Adrenal gland (tissue), 12 donors: ENCODE data around the gene HNRNPA3. TPM values are rescaled to one million over a fixed set of nuclear protein-coding genes. Genes with fewer than 3 reads are reported as not detected.

Source experiments
- DNase-seq, 7 donors: peaks; one replicate each; pipeline ENCODE4 v3.0.0-alpha.2; 2019 to 2020
- H3K27ac ChIP-seq, 5 donors: fragments of 200-600 bp; sonication (generic) in 4 of 5; 1 replicate in 3 of 5; 2 replicates in 2 of 5; pipeline versions ENCODE4 v1.5.1 to v1.8.0; 2016 to 2020; ENCODE audit warnings: mild to moderate bottlenecking in 1 of 5
- H3K27me3 ChIP-seq: fragments of 200-600 bp; 2 replicates; pipeline ENCODE4 v1.8.0; 2021
- H3K36me3 ChIP-seq, 2 donors: fragments of 200-600 bp; replicated peaks in 1 of 2; 1 replicate in 1 of 2; 2 replicates in 1 of 2; pipeline versions ENCODE4 v1.5.1 to v1.8.0; 2018 to 2022
- H3K4me1 ChIP-seq, 2 donors: fragments of 200-600 bp; replicated peaks in 1 of 2; 1 replicate in 1 of 2; 2 replicates in 1 of 2; pipeline versions ENCODE4 v1.5.1 to v1.8.0; 2018 to 2021
- H3K4me3 ChIP-seq, 4 donors: fragments of 200-600 bp; sonication (generic) in 3 of 4; one replicate each; pipeline ENCODE4 v1.5.1; 2016 to 2018
- H3K9me3 ChIP-seq, 3 donors: fragments of 200-600 bp; sonication (generic) in 1 of 3; replicated peaks in 1 of 3; 1 replicate in 2 of 3; 2 replicates in 1 of 3; pipeline versions ENCODE4 v1.5.1 to v1.8.0; 2016 to 2021
- POLR2A ChIP-seq, 2 donors: fragments of 450-650 bp; IDR thresholded peaks; one replicate each; pipeline ENCODE4 v1.6.1; 2017; ENCODE audit warnings: antibody characterized with exemption in 2 of 2, mild to moderate bottlenecking in 2 of 2, moderate library complexity in 1 of 2
- WGBS, 4 donors: extraction: QIAGEN DNeasy Blood & Tissue Kit in 2 of 4; methylation state at CpG; one replicate each; pipeline versions ENCODE4 v1.1.5 to v1.1.7; 2013 to 2017; 5-methylcytosine and 5-hydroxymethylcytosine counted together
- intact Hi-C, 2 donors: fragments of 100-400 bp; cut with DNase I; formaldehyde crosslinking; loops; one replicate each; pipeline versions ENCODE4 v1.14.1 to v1.15.0; 2022 to 2023
- polyA plus RNA-seq, 3 donors: library from polyadenylated mRNA; stranded (reverse); fragments of 200-250 nt in 2 of 3; fragments of 350-450 nt in 1 of 3; fragmentation: Illumina TruSeq in 1 of 3; extraction: RNeasy Lipid Tissue Mini Kit (QIAGEN cat#74804) in 1 of 3; gene quantifications; one replicate each; pipeline ENCODE4 v1.2.3, GENCODE V29; 2013 to 2014
- total RNA-seq, 9 donors: library from RNA; depleted of rRNA in 4 of 9; stranded (reverse); fragments of >200 nt in 4 of 9; fragments of 120-200 nt in 1 of 9; fragmentation: NEBNext Ultra II Directional in 1 of 9; extraction: Animal tissue kit (Norgen Biotek cat#: 25700) in 1 of 9; gene quantifications; one replicate each; pipeline versions ENCODE4 v1.1.0 to v1.2.4, GENCODE V29; 2013 to 2023
- TF ChIP-seq, protein P1 (sequence below), 6 experiments: fragments of 450-650 bp in 4 of 6; fragments of 200-600 bp in 2 of 6; sonication (generic) in 1 of 6; IDR thresholded peaks; 1 replicate in 5 of 6; 2 replicates in 1 of 6; pipeline versions ENCODE4 v1.5.1 to v1.8.0; 2016 to 2021; ENCODE audit warnings: antibody characterized with exemption in 6 of 6, mild to moderate bottlenecking in 2 of 6, moderate library complexity in 1 of 6
- donor health status: healthy with polysubstance abuse.
- donor health status: Bipolar disorder and iron deficiency.
- donor health status: DM: yes; HTN: yes; CAD: no.
- donor health status: DM: no; HTN: no; CAD: no.
- donor health status: DM: no; HTN: no; CAD: no.
- donor health status: DM: yes; HTN: yes; CAD: no.

The HNRNPA3 gene
- total and polyA plus RNA-seq, 12 donors, result 22.6 to 223 (median 107) TPM

DNA sequence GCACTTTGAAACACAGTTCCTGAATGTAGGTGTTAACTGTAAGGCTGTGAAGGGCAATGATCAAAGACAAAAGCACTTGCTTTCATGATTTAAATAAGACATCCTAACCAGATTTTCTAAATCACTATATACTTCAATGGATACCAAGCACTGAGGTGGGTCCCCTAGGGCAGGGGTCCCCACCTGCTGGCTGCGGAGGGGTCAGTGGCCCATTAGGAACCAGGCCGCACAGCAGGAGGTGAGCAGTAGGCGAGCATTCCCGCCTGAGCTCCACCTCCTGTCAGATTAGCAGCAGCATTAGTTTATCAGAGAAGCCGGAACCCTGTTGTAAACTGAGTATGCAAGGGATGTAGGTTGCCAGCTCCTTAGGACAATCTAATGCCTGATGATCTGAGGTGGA lies 44.9 kb downstream of the HNRNPA3 start:
- 91 to 96% (median 93%) methylated on average over 5 of the region's 5 CpGs for WGBS, 4 donors
- no peaks in the 10 kb centered on the region for H3K27me3 ChIP-seq
- H3K9me3 ChIP-seq, result no peaks in the 10 kb centered on the region
- intact Hi-C loops, result no loop called here
- peak overlapping the region in 2 of 5 donors; percentile 18 to 45 for H3K27ac ChIP-seq
- H3K36me3 ChIP-seq, result no peaks in the 10 kb centered on the region
- no peak overlapping the region for H3K4me3 ChIP-seq
- TF ChIP-seq, protein P1, sequence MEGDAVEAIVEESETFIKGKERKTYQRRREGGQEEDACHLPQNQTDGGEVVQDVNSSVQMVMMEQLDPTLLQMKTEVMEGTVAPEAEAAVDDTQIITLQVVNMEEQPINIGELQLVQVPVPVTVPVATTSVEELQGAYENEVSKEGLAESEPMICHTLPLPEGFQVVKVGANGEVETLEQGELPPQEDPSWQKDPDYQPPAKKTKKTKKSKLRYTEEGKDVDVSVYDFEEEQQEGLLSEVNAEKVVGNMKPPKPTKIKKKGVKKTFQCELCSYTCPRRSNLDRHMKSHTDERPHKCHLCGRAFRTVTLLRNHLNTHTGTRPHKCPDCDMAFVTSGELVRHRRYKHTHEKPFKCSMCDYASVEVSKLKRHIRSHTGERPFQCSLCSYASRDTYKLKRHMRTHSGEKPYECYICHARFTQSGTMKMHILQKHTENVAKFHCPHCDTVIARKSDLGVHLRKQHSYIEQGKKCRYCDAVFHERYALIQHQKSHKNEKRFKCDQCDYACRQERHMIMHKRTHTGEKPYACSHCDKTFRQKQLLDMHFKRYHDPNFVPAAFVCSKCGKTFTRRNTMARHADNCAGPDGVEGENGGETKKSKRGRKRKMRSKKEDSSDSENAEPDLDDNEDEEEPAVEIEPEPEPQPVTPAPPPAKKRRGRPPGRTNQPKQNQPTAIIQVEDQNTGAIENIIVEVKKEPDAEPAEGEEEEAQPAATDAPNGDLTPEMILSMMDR (IDR thresholded peaks at IDR 0.05), result no peak
- TF ChIP-seq POLR2A (IDR thresholded peaks at IDR 0.05), result no peak
- DNase-seq, result no peak
- peaks cover 41 to 86% of the 10 kb centered on the region in 2 donors for H3K4me1 ChIP-seq

GRCh38 chr2:177258059-177258458 lies 45.5 kb downstream of the HNRNPA3 start:
- Histone ChIP-seq H3K27me3 (no peaks in the 10 kb centered on the region), H3K4me1 (peaks cover 36 to 80% of the 10 kb centered on the region in 2 donors), H3K9me3 (no peaks in the 10 kb centered on the region), H3K4me3 (no peak overlapping the region), H3K36me3 (no peaks in the 10 kb centered on the region), H3K27ac (no peak overlapping the region)
- TF ChIP-seq, protein P1 (IDR thresholded peaks at IDR 0.05), result no peak
- TF ChIP-seq POLR2A (IDR thresholded peaks at IDR 0.05), result no peak
- 94 to 100% (median 97%) methylated on average over 2 of the region's 2 CpGs for WGBS, 4 donors
- intact Hi-C loops, result no loop called here
- no peak for DNase-seq

- H3K4me1 ChIP-seq, result peaks cover 20 to 57% of the 10 kb centered on the region in 2 donors
- no peaks in the 10 kb centered on the region for H3K36me3 ChIP-seq
- H3K4me3 ChIP-seq, result peak overlapping the region in 1 of 4 donors; percentile 96
- TF ChIP-seq POLR2A (IDR thresholded peaks at IDR 0.05), result no peak
- TF ChIP-seq, protein P1 (IDR thresholded peaks at IDR 0.05), result no peak
- intact Hi-C loops, result loop anchor here (5.0 to 10.0 kb wide), 3 partner anchors 43 to 96 kb away; no protein-coding TSS in a partner anchor
- no peak for DNase-seq
- peak overlapping the region in 1 of 5 donors; percentile 98 for H3K27ac ChIP-seq
- H3K27me3 ChIP-seq, result no peaks in the 10 kb centered on the region
- no peaks in the 10 kb centered on the region for H3K9me3 ChIP-seq
- WGBS, 4 donors, result 59 to 79% (median 75%) methylated on average over 1 of the region's 1 CpG
Observed at GRCh38 chr2:177260379-177260778, 47.8 kb downstream of the HNRNPA3 start.

- Histone ChIP-seq H3K9me3 (no peaks in the 10 kb centered on the region), H3K27ac (peak overlapping the region in 4 of 5 donors; percentile 48 to 100 (median 98)), H3K36me3 (no peaks in the 10 kb centered on the region), H3K27me3 (no peaks in the 10 kb centered on the region), H3K4me3 (peak overlapping the region in 1 of 4 donors; percentile 96), H3K4me1 (peaks cover 22 to 57% of the 10 kb centered on the region in 2 donors)
- intact Hi-C loops, result loop anchor here (5.0 to 10.0 kb wide), 3 partner anchors 44 to 97 kb away; no protein-coding TSS in a partner anchor
- peak in 1 of 7 donors; percentile 25 for DNase-seq
- 7 to 12% (median 12%) methylated on average over 5 of the region's 5 CpGs for WGBS, 4 donors
- TF ChIP-seq, protein P1 (IDR thresholded peaks at IDR 0.05), result no peak
- TF ChIP-seq POLR2A (IDR thresholded peaks at IDR 0.05), result no peak
Observed at GRCh38 chr2:177261116-177262060, 48.8 kb downstream of the HNRNPA3 start.
